SKM-1 treated with dmso at 0.1 percent for 144 hours (cell line): Measurements from ENCODE around the gene LRP1B.
A peak's percentile ranks its signal among the peaks of the same experiment; 100 is the strongest.

ENCODE experiments used
- DNase-seq: peaks from one replicate; lab custom pipeline; 2025; ENCODE audit not compliant: unreplicated experiment; lab: John Stamatoyannopoulos, UW

LRP1B gene

GRCh38 chr2:141524777-141525176, 606.0 kb downstream of the LRP1B start:
- DNase-seq = no peak

GRCh38 chr2:141523199-141523598, 607.6 kb downstream of the LRP1B start:
- no peak for DNase-seq

GRCh38 chr2:141522702-141523101, 608.1 kb downstream of the LRP1B start:
- DNase-seq = no peak

- no peak for DNase-seq
These were observed 608.8 kb downstream of the LRP1B start for GRCh38 chr2:141522048-141522447.

- no peak for DNase-seq
These were observed 610.9 kb downstream of the LRP1B start for GRCh38 chr2:141519906-141520305.

- no peak for DNase-seq
These were observed 612.9 kb downstream of the LRP1B start for GRCh38 chr2:141517852-141518421.

GRCh38 chr2:141517180-141517851, 613.5 kb downstream of the LRP1B start:
- DNase-seq = no peak

- no peak for DNase-seq
These were observed 614.9 kb downstream of the LRP1B start for GRCh38 chr2:141515931-141516330.

GRCh38 chr2:141513853-141514252, 617.0 kb downstream of the LRP1B start:
- no peak for DNase-seq

- DNase-seq = no peak
These were observed 621.8 kb downstream of the LRP1B start for GRCh38 chr2:141508806-141509595.

- DNase-seq = no peak
These were observed 622.6 kb downstream of the LRP1B start for GRCh38 chr2:141508086-141508752.

- no peak for DNase-seq
These were observed 624.7 kb downstream of the LRP1B start for GRCh38 chr2:141506135-141506534.

GRCh38 chr2:141501752-141502151, 629.1 kb downstream of the LRP1B start:
- DNase-seq = no peak

GRCh38 chr2:141499123-141499522, 631.7 kb downstream of the LRP1B start:
- peak; percentile 58 for DNase-seq

- no peak for DNase-seq
These were observed 632.3 kb downstream of the LRP1B start for GRCh38 chr2:141498561-141498960.

GRCh38 chr2:141497272-141497671, 633.5 kb downstream of the LRP1B start:
- DNase-seq = peak; percentile 64

- peak; percentile 64 for DNase-seq
These were observed 634.0 kb downstream of the LRP1B start for GRCh38 chr2:141496810-141497209.

- no peak for DNase-seq
These were observed 636.9 kb downstream of the LRP1B start for GRCh38 chr2:141493936-141494335.

- no peak for DNase-seq
These were observed 638.0 kb downstream of the LRP1B start for GRCh38 chr2:141492816-141493215.

GRCh38 chr2:141490886-141491285, 639.9 kb downstream of the LRP1B start:
- DNase-seq = no peak

GRCh38 chr2:141482697-141483096, 648.1 kb downstream of the LRP1B start:
- DNase-seq = no peak

- DNase-seq = no peak
These were observed 655.0 kb downstream of the LRP1B start for GRCh38 chr2:141475801-141476200.
